GM19025 (cell line): ENCODE results near the gene HDAC9.

ENCODE experiments used
- ATAC-seq: cut with Tn5 transposase; IDR thresholded peaks from one replicate; pipeline ENCODE4 v1.9.1; 2021; ENCODE audit warnings: mild to moderate bottlenecking, low read depth, moderate library complexity; ENCODE audit not compliant: unreplicated experiment

Gene HDAC9

DNA sequence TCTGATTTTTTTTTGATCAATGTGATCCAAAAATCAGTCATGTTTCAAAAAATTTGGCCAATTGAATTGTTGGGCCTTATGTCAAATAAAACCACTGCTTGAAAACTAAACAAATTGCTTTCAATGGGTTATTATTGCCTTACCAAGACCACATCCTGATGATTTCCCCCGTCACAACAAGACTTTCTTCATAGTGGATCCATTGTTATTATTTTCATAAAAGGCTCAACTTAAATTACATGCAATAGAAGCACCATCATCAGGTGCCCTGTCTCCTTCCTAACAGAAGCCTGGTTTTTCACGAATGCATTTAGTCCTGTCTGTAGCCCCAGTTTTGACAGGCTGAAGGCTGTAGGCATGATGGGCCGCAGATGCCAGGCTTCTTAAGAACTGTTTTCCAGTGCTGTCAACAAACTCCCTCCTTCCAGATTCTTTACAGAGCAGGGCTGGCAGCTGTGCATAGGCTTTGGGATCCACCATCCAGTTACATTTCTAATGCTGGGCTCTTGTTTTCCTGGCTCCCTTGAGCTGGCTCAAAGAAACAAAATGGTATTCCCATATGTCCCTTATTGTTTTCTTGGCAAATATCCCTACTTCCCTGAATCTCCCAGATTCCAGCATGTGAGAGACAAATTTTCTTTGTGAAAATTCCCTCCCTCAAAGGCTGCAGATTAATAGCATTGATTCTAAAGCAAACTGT lies 319.9 kb downstream of the HDAC9 start:
- no peak for ATAC-seq

DNA sequence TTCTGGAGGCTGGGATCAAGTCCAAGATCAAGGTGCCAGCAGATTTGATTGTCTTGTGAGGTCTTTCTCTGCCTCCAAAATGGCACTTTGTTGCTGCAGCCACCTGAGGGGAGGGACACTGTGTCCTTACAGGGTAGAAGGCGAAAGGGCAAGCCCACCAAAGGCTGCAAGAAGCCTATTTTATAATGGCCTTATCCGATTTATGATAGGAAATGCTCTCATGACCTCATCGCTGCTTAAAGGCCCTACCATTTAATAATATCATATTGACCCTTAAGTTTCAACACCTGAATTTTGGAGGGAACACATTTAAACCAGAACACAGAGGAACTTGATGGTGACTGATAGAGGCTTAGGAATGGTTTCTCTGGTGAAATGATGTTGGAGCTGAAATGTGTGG lies 325.4 kb downstream of the HDAC9 start:
- no peak for ATAC-seq

DNA sequence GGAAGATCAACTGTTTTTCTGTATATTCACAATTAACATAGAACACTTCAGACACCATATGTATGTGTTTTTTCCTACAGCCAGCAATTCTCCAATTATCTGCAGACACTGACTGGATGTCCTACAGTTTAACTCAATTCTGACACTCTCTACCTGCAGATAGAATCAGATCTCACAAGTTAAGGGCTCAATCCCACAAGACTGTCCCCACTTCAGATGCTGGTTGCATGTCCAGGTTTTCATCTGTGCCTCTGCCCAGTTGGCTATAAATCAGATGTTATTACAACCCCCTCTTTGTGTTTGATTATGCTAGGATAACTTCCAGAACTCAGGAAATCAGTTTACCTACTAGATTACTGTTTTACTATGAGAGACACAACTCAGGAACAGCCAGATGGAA lies 326.0 kb downstream of the HDAC9 start:
- no peak for ATAC-seq

DNA sequence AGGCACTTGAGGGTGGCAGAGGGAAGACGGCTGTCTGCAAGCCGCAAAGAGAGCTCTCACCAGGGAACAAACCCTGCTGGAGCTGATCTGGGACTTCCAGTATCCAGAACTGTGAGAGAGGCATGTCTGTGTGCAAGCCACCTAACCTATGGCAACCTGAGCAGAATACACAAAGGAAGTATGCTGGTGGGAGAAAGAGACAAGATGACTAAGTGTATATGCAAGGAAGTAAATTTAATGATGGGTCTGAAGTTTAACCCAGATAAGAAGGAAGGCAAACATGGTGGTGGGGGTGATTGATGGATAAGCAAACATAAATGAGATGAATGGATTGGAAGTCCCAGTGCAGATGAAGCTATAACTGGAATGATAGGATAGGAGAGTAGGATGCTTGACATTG lies 328.6 kb downstream of the HDAC9 start:
- no peak for ATAC-seq

DNA sequence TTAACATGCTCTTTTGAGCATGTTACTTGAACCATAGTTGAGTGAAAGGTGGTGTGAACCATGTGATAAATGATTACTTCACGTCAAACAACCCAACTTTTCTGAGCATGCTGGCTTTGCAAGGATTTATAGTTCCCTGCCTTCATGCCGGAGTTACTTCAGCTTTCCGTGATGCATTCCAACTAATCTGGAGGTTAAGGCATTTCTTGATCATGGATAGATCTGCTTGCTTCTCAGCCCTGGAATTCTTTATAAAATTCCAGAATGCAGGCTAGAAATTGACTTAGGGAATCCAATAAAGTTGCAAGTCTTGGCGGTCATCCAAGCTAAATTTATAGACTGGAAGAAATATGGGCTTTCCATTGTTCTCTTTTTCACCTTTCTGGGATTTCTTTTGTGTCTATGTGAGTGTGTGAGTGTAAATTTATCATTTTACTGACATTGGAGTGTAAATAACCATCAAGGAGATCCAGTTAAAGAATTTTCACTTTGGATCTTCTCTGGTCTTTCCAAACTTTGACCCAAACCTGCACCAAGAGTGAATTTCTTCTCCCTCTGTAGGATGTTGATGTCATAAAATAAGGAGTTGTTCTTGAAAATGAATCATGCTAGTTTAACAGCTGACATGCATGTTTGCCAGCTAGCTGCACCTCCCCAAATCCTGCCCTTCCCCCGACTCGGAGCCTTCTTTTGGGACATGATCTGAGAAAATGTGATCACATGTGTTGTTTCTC lies 332.9 kb downstream of the HDAC9 start:
- no peak for ATAC-seq

DNA sequence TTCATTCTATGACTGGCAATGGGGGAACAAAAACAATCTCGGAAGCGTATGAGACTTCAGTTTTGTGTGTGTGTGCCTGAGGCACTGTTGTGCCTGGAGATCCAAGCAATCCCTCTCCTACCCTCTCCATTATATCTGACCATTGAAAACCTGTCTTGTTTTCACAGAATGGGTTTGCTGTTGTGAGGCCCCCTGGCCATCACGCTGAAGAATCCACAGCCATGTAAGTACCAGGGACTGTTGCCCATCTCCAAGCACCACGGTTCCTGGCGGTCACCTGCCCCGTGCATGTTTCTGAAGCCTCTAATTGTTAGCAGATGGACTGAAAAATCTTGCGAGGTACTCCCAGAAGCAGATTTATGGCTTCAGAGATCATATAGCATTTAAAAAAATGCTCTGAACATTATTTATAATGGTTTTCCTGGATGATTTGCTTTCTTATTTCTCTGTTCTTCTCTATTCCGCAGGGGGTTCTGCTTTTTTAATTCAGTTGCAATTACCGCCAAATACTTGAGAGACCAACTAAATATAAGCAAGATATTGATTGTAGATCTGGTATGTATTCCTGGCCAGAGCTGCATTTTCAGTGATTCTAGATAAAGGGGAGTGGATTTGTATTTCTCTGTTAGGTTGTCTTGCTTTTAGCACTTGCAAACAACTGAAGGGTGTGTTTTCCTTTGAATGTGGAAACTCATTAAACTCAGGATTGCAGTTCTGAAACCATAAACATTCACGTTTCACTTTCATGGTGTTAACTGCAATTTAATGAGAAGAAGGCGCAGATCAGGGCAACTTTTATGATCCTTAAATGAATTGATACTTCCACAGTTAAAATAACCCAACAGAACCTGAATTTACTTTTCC lies 333.7 kb downstream of the HDAC9 start:
- ATAC-seq: no peak

DNA sequence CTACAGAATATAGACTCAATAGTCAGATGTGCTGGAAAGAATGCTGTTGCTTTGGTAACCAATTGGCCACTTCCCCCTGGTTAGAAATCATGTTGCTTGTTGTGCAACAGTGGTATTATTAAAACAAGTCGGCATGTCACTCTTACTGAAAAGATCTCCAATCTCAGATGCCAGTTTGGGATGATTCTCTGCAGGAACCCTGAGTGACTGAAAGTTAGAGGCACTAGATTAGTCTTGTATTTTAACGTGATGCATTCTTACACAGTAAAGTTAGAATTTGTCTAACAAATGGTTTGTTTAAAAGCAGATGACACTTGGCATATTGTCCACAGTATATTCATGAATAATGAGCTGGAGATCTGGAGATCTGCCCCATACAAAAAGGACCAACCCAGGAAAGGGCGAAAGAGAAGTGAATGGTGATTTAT lies 334.3 kb downstream of the HDAC9 start:
- no peak for ATAC-seq

DNA sequence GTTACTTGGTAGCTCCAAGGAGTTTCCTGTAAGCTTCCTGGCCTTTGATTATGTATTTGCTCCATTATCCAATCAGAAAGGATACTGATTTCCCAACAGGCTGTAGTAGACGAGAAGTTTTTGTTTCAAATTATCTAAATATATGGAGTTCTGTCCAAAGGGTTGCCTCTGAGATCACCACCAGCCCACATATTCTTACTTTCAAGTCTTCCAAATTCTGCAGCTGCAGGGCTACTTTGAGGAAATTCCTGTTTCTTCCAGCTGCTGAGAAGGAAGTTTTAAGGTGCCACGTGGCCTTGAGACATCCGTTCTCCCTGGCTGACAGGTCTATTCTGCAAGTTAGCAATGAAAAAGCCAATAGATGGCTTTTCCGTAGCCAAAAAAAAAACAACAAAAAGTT lies 335.9 kb downstream of the HDAC9 start:
- no peak for ATAC-seq

DNA sequence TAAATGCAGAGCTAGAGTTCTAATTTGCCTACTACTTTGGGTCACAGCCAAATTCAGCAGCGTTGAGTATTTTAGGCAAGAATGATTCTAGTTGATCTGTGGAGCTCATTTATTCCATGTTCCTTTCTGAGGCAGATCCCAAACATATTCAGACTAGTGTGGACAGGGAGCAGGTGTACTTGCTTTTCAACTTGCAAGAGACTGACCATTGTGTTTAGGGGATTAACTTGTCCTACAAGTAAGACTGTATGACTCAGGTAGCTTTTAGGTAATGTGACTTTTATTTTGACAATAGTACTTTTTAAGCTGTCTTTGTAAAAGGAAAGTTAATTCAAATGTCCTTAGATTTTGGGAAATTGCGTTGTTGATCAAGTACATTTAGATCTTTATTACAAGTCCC lies 336.4 kb downstream of the HDAC9 start:
- ATAC-seq: no peak

DNA sequence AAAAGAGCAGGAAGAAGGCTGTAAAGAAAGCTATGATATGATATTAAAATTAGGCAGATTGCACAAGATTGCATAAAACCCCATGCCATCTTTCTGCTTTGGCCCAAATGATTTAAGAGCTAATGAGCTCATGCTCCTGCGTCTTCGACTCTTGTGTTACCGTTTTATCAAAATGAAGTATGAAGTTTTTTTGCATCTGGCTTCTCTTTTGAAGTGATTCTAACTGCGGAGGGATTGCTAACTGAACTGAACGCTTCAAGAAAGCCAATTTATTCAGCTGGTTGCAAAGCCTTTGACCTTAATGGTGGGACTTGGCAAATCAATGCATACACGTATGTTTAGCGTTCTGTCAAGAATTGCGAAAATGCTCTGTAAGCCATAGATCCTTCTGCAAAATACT lies 339.0 kb downstream of the HDAC9 start:
- no peak for ATAC-seq

DNA sequence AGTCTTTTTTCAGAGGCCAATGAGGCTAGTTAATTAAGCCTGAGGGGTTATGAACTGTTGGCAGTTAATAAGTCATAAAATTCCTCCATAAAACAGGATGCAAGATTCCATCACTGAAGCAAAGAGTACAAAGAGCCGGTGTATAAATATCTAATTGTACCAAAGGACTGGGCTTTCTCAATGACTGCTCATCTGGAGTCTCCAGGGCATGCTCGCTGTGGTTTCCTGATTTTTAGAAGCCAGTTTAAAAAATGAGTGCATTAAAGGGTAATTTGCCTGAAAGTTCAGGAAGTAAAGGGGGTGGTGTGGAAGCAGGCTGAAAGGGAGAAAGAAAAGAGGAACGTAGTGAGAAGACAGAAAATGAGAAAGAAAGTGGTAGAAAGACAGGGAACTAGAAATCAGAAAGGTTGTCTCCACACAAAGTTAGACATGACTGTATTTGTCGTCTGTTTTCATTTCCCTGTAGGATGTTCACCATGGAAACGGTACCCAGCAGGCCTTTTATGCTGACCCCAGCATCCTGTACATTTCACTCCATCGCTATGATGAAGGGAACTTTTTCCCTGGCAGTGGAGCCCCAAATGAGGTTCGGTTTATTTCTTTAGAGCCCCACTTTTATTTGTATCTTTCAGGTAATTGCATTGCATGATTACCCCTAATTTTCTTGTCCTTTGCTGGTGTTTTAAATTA lies 339.6 kb downstream of the HDAC9 start:
- no peak for ATAC-seq

DNA sequence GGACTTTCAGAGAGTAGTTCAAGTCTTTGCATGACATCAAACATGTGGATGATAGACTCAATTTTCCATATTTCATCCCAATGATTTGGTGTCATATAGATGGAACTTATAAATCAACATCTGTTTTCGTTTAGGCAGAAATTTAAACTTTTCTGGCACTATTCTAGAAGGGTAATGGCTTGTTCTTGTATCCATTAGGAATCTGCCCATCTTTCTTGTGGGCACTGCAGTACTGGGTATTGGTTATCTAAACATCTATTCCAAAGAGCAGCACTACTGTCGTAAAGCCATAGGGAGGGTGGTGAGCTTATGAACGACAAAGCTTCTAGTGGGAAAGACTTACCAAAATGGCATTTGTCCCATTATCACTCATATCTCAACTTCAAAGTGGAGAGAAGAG lies 348.4 kb downstream of the HDAC9 start:
- no peak for ATAC-seq

DNA sequence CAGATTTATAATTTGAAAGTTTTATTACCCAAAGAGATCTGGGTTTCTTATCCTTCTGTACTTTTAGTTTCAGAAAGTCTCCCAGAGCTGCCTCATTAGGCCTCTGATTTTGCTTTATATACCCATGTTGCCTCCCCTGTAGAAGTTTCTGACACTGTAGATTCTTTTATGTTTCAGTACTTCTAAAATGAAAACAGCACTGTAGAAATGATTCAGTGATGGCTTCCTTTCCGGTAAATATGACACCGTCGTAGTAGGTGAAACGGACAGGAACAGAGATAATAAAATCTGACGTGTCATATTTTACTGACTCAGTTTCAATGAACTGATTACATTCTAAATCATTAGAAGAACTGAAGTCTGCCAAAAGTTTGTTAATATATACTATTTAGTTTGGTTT lies 349.2 kb downstream of the HDAC9 start:
- ATAC-seq: no peak

DNA sequence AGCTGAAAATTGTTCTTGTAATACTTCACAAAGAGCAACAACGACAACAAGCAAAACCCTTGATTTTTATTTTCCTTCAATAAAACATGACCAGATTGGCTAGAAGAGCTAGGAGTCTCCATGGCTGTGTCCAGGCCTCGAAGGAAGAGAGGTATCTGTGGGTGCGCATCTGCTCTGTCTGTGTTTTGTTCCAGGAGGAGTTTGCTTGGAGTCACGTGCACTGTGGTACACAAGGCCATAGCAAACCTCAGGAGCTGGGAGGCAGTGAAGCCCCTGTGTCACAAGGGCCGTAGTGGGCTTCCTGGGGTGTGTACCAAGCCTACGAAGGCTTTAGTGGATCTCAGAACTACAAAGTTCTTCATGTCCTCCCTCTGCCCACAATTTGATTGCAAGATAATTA lies 350.2 kb downstream of the HDAC9 start:
- no peak for ATAC-seq

DNA sequence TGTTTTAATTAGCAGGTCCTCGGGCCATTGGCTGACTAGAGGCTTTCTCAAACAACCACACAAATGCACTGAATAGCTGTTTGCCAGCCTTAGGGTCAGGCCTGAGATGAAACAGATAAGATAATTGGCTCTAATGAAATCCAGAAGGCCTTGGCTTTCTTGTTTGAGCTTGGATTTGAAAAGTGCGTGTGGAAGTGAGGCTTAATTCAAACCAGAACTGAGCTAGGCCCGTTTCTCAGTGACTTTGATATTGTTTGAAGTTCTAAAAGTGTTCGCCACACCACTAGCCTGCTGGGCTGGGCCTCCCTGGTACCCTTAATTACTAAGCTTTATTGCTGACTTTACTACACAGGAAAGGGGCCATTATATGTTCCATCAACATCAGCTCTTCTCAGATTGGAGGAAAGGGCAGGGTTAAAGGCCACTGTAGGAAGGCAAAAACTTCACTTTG lies 351.2 kb downstream of the HDAC9 start:
- ATAC-seq: no peak

DNA sequence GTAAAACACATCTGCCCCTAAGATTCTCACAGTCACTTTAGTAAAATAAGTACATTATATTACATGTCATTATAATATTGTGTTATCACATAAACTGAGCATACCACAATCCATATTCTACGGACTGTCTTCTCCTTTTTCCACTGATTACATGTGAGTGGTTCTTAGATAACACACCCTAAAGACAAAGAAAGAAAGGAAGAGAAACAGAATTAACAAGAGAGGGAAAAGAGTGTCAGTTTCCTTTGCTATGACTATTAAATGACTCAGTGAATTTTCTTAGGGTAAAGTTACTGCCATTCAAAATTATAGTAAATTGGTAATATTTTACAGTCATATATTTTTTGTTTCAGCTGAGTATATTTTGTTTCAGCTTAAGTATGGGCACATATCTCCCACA lies 353.6 kb downstream of the HDAC9 start:
- ATAC-seq: no peak

DNA sequence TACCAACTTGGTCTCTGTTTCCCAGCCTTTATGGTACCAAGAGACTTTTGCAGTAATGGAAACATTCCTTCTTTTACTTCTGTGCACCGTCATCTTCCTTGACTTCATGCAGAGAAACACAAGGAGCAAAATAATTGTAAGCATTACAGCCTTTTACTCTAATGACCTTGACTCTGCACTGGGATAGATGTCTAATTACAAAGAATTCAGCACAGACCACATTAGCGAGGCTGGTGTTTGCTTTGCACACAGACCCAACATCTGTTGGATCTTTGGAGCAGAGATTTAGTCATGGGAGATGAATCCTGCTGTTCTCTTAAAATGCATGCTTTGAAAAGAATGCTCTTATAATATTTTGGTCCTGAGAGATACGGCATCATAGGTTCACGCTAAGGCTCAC lies 360.2 kb downstream of the HDAC9 start:
- ATAC-seq: no peak

DNA sequence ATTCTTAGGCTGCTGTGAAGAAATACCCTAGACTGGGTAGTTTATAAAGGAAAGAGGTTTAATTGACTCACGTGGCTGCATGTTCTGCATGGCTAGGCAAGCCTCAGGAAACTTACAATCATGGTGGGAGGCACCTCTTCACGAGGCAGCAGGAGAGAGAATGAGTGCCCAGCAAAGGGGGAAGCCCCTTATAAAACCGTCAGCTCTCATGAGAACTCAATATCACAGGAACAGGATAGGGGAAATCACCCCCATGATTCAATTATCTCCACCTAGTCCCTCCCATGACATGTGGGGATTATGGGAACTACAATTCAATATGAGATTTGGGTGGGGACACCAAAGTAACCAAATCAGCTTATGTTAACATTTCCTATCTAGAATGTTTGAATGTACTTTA lies 362.7 kb downstream of the HDAC9 start:
- no peak for ATAC-seq

DNA sequence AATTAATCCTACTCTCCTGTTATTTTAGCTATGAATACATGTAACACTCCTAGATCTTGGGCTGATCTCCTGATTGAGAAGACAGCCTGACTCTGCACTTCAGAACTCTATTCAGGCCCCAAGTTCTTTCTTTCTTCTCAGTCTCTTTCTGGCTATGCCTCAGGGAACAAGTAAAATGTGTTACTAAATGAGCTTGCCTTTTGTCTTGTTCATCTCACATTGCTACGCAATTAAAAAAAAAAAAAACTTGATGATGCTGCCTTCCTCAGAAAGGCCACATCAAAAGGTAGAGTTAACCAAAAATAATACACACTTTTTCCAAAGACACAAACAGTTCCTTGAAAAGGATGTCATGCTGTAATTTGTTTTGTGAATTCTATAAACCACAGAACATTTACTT lies 363.8 kb downstream of the HDAC9 start:
- no peak for ATAC-seq

DNA sequence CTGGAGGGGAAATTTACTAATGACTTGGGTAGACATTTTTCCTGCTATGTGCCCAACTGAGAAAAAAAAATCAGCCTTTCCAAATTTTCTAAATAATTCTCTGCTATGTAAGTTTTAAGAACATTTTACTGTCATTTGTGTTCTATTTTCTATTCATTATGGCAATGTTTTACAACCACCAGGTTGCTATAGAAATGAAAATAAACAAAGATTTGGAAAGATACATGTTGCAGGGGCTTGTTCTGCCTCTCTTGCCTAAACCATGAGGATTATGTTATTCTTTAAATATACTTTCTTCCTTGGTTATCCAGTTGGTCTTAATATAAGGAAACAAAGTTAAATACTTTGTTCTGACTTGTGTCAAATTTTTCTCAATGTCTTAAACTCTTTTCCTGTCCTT lies 364.7 kb downstream of the HDAC9 start:
- ATAC-seq: no peak
